Activated T-helper 1 cell treated with Interleukin-2 at 50 U/mL for 16 hours (primary cell): ENCODE results near the gene HABP4.

Experiments used
- DNase-seq: peaks from one replicate; pipeline ENCODE4 v3.0.0-alpha.2; 2020; ENCODE audit warnings: low read depth

Gene HABP4

DNA sequence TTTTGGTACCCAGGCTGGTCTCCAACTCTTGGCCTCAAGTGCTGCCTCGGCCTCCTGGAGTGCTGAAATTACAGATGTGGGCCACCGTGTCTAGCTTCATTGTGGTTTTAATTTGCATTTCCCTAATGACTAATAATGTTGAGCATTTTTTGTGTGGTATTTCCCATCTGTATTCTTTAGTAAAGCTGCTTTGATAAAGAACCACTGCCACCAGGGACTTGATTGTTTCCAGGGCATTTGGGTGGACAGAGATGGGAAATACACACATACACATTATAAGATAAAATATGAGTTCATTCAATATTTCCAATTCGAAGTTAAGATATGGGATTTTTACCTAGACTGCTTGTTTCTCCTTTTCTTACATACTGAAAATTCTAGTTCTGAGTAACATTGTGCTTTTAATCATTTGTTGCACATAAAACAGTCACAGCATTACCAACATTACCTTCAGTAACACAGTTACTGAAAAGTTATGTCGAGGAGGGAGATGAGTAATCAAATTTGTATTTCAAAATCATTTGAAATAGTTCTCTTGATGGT, 28.9 kb downstream of the HABP4 start:
- DNase-seq = no peak

DNA sequence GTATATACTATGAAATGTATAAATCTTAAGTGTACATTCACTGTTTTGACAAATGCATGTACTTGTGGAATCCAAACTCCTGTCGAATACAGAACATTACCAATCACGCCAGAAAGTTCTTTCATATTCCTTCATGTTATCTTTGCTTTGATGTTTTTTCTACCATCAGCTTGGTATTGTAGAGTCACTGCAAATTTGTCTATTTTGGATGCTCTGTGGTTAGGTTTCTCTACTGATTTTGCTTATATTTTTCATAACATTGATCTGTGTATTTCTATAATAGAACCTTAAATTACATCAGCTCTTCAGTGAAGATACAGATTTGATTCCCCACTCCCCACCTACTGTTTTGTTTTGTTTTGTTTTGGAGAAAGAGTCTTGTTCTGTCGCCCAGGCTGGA, 30.8 kb downstream of the HABP4 start:
- no peak for DNase-seq

DNA sequence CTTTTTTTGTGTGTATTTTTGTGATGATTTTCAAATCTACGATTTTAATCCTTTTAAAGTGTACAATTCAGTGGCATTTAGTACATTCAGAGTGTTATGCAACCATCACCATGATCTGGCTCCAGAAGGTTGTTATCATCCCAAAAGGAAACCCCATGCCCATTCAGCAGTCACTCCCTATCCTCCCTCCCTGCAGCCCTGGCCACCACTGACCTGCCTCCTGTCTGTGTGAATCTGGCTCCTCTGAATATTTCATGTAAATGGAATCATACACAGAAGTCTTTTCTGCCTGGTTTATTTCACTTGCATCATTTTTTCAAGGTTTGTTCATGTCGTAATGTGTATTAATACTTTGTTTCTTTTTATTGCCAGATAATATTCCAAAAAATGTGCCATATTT, 32.5 kb downstream of the HABP4 start:
- no peak for DNase-seq

DNA sequence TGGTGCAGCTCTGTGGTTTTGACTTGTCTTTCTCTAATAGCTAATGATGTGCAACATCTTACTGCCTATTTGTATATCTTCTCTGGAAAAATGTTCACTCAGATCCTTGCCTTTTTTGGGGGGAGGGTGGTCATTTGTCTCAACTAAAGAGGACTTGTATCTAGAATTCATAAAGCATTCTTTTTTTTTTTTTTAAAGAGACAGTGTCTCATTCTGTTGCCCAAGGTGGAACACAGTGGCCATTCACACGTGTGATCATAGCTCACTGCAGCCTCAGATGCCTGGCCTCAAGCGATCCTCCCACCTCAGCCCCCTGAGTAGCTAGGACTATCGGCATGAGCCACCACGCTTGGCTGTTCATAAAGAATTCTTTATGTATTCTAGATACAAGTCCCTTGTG, 33.2 kb downstream of the HABP4 start:
- DNase-seq = no peak

DNA sequence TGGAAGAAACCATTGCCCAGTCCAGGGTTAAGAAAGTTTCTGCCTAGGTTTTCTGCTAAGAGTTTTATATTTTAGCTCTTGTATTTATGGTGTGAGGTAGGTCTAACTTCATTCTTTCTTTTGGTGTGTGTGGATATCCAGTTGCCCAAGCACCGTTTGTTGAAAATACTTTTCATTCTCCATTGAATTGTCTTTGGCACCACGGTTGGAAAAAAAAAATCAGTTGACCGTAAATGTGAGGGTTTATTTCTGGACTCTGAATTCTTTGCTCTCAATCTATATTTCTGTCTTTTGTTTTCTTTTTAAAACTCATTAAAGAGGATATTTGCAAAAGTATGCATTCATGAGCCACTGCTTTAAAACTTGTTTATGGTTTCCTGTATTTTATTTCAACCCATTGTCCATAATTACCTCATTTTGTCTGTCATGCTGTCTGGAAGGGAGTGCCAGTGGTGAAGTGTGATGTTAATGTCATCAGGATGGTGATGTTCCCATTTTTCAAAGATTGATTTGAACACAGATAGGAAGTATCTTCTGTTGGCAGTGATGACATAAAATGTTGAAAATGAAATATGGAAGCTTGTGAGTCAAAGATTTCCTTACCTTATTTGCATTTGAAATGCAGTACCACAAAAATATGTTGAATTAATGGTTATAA, 33.9 kb downstream of the HABP4 start:
- DNase-seq = no peak

DNA sequence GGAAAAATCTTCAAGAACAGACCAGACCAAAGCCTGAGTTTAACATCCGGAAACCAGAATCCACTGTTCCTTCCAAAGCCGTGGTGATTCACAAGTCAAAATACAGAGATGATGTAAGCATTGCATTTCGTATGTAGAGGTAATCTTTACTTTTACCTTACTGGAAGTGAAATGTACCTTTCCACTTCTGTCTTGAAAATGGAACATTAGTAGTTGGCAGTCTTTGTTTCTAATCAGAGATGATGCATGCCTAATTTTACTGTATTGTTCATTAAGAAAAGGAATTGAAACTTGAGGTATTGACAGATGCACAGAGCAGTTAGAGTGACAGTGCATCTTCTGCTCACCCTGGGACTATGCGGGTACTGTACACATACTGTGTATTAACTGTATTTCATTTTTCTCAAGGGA, 34.6 kb downstream of the HABP4 start:
- DNase-seq = no peak

DNA sequence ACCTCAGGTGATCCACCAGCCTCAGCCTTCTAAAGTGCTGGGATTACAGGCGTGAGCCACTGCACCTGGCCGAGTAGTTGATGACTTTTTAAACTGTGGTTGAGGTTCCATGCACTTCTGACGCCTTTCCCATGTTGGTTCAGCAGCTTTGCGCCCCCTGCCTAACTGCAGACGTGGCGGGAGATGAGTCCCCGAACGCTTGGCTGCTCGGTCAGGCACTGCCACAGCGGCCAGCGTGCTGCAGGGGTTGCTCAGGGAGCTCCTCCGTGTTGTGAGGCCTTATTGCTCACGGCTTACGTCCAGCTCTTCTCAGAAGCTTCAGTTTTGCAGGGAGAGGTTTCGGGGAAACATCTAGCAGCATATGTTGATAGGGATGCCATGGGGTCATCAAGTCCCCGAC, 35.3 kb downstream of the HABP4 start:
- no peak for DNase-seq

DNA sequence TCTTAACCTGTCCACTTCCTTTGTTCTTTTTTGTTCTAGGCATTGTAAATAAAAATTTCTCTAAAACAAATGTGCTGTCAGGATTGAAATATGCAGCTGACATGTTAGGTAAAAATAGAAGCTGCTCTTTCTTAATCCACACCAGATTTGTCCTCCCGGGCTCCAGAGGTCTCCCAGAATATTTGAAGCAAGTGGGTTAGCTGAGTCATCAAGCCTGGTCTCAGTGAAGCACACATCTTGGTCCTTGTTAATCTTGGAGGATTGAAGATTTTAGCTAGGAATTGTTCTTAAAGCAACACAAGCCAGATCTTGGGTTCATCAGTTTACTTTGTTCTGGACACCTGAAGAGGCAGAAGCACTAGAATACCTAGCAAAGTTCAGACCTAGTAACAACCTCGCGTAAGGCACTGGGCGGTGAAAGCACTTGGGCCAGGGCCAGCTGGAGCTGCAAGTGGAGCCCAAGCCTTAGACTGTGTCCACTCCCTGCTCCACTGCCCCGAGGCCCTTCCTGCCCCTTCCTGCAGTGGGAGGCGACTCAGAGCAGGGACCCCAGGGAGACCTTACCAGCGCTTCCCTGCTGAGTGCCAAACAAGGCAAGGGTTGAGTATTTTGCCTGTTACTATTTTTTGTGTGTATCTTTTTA, 36.5 kb downstream of the HABP4 start:
- DNase-seq = no peak

DNA sequence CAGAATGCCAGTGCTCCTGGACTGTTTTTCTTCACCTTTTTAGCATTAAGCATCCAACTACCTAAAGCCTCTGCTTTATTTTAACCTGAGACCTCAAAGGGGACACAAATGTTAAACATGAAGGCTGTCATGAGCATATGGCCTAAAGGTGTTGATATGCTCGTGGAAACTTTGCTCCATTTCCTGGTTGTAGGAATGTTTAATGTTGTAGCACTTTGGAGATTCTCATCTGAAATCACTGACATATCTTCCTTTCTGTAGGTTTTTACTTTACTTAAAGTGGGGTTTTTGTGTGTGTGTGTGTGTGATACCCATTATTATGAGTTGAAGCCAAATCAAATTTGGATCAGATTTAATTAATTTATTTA, 37.0 kb downstream of the HABP4 start:
- no peak for DNase-seq

DNA sequence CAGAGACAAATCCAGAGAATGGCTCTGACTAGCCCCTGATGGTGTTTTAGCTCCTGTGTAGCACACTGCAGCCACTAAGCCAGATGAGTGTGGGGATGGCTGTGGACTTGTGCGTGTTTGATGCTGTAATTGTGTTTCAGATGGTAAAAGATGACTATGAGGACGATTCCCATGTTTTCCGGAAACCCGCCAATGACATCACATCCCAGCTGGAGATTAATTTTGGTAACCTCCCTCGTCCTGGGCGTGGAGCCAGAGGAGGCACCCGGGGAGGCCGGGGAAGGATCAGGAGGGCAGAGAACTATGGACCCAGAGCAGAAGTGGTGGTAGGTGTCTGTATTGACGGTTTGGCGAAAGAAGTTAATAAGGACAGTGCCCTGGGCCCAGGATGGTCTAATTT, 38.0 kb downstream of the HABP4 start:
- no peak for DNase-seq

DNA sequence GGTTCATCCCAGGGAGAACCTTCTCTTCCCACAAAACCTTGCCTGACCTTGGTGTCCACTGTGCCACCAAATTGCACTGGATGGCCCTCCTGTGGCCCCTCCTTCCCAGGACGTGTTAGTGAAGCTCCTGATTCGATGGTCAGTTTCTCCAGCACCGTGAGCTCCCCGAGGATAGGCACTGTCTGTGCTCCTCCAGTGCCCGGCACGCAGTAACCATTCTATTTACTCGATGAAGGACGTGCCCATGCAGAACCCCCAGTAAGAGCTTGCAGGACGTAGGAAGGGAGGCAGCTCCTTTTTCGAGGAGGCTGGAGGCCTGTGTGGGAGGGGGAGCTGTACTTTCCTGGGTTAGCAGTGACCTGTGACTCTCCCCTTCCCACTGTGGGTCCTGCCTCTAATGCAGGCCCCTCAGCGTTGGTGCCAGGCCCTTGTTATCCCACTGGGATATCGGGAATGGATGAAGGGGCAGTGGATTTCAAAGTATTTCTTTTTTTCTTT, 39.6 kb downstream of the HABP4 start:
- DNase-seq = no peak

DNA sequence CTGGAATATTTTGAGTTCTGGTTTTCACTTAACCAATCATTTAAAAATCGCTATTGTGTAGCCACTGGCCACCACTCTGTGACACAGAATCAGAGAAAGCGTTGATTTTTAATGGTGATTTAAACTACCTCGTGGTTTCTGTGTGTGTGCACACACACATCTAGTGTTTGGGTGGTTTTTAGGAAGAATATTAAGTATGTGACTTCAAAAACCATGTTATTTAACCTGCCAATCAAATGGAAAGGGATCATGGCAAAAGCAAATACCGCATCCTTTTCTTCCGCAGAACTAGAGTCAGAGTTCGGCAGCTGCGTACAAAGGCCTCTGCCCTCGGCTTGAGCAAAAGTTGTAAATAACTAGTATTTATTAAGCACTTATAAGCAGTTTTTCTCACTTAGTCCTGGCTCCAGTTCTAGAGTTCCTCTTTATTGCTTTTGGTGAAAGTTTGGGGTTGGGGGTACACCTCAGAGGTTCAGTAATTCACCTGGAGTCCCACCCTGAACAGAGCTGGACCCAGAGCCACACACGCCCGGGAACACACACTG, 40.6 kb downstream of the HABP4 start:
- no peak for DNase-seq

DNA sequence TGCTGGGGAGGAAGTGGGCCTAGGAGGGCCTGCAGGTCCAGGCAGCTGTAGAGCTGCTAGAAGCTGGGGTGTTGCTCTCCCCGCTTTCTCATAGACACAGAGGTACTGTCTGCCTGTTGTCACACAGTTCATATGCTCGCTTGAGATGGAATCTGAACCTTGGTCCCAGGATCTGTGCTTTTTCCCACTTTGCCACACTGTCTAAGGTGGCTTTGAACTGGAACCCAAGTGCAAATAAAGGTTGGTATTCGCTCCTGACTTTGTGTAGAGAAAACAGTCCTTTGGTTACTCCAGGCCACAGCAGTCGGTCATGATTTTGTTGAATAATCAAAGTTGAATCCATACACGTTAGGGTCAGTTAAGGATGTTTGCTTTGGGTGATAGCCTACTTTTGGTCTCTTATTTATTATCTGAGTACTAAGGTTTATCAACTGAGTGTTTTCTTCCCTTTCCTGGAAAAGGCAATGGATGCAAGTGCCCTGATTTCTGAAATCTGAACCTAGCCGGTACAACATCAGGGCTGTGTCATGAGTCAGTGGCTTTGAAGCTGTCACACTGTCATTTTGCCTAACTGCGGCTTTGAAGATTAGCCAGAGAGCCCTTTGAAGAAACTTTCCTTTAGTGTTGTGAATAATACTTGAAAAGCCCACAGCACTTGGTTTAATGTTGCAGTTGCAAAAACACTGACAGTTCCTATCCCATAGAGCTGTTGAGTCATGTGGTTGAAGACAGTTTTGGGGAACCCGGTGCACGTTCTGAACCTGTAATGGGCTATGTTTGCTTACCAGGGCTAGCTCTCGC, 41.3 kb downstream of the HABP4 start:
- no peak for DNase-seq

DNA sequence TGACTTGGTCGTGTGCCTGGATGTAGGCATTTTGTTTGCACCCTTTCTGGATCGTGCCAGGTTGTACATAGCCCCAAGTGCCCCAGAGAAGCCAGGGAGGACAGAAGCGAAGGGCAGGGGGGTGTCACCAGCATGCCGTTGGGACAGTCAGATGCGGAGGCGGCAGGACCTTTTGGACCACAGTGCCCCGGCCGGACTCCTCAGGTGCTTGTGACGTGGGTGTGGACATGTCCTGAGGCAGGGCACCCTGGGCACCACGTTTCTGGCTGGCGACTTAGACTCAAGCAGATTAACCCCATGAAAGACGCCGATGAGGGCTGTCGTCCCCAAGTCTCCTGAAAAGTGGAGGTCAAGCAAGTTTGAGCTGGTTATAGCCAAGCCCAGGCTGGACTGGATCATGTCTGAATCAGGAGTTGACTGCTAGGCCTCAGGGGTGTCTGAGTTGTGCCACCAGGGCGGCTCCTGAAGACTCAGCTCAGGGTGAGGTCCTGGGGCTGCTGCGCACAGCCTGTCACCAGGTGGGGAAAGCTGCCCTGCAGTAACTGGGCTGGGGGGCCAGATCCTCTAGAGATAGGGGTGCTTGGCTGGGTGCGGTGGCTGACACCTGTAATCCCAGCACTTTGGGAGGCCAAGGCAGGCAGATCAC, 42.0 kb downstream of the HABP4 start:
- DNase-seq = no peak

DNA sequence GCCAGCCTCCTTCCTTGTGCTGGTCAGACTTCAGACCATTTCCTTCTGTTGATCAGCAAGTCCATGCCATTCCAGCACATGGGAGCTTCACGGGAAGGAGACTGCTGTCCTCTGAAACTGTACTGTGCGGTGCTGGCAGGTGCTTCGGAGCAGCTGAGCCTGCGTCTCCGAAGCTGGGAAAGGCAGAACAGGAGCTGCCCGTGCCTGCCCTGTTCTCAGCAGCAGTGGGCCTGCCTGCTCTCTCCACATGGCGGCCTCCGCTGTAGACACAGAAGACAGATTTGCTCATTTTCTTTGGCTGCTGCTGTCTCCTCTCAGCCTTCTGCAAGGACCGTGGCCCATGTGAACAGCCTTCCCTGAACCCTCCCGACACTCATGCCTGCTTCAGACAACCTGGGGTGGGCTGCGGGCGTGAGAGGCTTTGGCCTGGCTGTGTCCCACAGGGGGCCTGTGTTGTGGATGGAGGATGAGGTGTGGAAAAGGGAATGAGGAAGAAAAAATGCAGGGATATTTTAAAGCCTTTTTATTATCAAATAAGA, 43.1 kb downstream of the HABP4 start:
- DNase-seq = no peak

DNA sequence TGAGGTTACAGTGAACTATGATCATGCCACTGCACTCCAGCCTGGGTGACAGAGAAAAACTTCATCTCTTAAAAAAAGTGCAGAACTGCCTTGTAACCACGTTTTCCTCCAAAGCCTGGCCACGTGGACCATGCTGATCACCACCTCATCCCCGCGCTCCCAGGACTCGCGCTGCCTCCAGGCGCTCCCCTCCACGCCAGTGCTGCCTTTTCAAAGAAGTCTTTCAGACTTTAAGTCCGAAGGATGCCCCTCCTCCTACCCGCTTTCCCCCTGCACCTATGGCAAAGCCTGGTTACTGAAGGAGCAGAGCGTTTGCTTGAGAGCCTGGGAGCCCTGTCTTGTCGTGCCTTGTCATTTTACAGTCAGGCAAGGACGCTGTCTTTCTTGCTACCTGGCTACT, 43.8 kb downstream of the HABP4 start:
- no peak for DNase-seq

DNA sequence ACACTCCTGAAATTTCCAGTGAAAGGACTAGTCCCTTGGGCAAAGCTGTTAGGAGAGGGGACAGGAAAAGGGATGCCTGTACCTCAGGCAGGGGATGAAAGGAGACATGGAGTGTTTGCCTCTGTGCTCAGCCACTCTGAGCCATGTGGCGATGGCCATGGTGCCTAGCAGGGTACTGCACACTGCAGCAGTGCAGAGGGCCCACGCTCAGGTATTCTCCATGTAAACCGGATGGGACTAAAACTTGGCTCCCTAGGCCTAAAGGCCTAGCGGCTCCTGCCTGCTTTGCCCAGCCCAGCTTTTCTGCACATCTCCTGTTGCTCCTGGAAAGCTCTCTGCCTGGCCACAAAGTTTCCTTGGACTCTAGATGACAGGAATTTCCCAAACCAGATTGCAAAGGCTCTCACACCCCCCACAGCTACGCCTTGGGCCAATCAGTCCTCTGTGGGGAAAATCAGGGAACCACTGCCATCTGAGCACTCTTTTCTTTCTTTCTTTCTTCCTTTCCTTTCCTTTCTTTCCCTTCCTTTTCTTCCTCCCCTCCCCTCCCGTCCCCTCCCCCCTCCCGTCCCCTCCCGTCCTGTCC, 44.3 kb downstream of the HABP4 start:
- DNase-seq = no peak

DNA sequence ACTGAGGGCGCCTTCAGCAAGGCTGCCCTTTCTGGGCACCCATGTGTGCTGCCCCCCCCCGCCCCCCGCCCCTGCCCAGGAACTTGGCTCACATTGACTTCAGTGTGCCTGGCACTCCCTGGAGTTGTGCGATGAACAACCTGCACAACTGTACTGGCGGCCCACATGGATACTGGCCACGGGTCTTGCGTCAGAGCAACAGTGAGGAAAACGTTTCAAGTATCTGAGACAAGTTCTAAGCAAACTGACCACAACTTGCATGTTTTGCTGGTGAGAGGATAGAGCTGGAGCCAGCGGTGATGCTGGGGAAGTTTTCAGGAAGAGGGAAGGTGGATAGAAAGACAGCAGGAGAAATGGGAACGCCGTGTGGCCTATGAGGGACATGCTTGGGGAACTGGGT, 45.4 kb downstream of the HABP4 start:
- no peak for DNase-seq

DNA sequence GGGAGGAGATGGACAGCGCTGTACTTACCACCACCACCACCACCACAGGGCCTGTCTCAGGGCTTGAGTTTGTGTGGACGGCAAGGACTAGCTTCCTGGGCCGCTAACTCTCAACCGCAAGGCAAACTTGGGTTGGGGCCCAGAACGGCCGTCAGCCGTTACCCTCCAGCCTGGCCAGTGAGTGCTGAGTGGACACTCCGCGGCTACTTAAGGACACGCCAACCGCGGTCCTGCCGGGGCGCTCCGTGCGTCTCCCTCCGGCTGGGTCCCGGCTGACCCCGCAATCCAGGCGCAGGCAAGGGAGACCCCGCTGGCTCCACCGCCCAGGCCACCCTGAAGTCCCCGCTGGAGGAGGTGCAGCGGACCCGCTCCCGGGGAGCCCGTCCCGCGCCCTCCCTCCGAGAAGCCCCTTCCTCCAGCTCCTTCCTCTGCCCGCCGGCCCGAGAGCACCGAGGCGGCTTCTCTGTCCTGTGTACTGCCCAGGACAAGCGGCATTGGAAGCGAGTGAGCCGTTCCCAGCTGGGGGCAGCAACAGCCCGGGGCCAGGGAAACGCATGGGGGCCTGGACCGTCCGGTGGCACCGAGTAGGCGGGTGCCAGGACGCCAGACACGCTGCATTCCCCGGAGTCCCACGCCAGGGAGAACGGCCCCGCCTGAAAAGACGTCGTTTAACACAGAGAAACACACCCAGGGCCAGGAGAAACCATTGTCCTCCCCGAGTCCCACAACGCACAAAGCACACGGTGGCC, 46.6 kb downstream of the HABP4 start:
- DNase-seq = no peak

DNA sequence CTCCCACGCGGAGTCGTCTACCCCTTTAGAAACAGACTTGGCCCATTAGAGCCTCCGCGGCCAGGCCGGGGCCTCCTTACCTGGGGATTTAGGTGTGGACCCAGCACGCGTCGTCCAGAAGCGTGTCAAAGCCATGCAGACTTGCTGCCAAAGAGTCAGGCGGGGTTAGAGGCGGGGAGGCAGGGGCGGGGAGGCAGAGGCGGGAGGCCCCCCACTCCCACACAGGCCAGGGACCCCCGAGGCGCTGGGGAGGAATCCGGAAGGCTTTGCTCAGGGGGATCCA, 47.1 kb downstream of the HABP4 start:
- no peak for DNase-seq

DNA sequence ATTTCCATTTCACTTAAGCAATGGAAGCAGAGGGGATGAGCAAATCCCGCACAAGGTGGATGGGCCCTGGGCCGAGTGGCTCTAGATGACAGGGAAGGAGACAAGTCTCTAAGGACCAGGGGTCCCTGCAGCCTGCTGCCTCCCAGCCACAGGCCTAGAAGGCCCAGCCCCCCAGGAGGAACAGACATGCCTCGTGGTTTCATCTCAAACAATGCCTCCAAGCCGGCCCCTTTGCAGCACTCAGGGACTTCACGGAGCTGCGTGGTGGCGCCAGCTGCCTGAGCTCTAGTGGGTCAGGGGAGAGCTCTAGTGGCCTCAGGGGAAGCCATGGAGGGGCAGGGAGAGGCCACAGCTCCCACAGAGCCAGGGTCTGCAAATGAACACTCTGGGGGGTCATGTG, 48.8 kb downstream of the HABP4 start:
- no peak for DNase-seq
